GM10248 (cell line): ENCODE measurements around the gene FAM83B.

Experiments
- CTCF ChIA-PET: fragments of 300-600 bp; sonication (Branson Sonifier 250); formaldehyde crosslinking; extraction: SDS; loops from one replicate; lab custom pipeline; 2021; ENCODE audit warnings: antibody characterized with exemption; lab: Yijun Ruan, JAX
- POLR2A ChIA-PET: fragments of 350-650 bp; sonication (Branson Sonifier 250); formaldehyde crosslinking; extraction: SDS; loops from one replicate; lab custom pipeline; 2020; ENCODE audit warnings: antibody characterized with exemption; lab: Yijun Ruan, JAX
- DNase-seq: peaks from one replicate; pipeline ENCODE4 v3.0.0; 2012; ENCODE audit errors: extremely low spot score
- TF ChIP-seq, protein P1 (sequence below): IDR thresholded peaks from 2 replicates; pipeline ENCODE4 v1.5.1; 2012; ENCODE audit warnings: mild to moderate bottlenecking, low read depth; ENCODE audit errors: extremely low read depth, missing control alignments, control extremely low read depth

FAM83B gene

DNA sequence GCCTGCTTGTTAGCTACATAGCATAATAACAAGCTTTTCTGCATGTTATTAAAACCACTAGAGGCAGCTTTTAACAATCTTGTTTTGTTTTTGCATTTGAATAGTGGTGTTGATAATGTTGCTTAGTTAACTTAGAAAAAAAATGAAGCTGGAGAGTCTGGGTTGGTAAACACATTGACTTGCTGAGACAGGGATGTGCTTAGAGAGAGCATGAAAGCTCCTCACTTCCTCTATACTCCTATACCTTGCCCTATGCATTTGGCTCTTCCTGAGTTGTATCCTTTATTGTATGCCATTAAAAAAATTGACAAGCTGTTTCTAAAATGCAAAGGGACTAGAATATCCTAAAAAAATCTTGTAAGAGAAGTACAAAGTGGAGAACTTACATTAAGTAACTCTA is 13.6 kb downstream of the FAM83B start:
- POLR2A ChIA-PET: no interaction called here
- TF ChIP-seq, protein P1, sequence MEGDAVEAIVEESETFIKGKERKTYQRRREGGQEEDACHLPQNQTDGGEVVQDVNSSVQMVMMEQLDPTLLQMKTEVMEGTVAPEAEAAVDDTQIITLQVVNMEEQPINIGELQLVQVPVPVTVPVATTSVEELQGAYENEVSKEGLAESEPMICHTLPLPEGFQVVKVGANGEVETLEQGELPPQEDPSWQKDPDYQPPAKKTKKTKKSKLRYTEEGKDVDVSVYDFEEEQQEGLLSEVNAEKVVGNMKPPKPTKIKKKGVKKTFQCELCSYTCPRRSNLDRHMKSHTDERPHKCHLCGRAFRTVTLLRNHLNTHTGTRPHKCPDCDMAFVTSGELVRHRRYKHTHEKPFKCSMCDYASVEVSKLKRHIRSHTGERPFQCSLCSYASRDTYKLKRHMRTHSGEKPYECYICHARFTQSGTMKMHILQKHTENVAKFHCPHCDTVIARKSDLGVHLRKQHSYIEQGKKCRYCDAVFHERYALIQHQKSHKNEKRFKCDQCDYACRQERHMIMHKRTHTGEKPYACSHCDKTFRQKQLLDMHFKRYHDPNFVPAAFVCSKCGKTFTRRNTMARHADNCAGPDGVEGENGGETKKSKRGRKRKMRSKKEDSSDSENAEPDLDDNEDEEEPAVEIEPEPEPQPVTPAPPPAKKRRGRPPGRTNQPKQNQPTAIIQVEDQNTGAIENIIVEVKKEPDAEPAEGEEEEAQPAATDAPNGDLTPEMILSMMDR: no peak
- no peak for DNase-seq
- CTCF ChIA-PET: interaction anchor here (1.9 kb wide), 1 partner anchor 12 kb away, joined by 8 read pairs; no protein-coding TSS in a partner anchor

DNA sequence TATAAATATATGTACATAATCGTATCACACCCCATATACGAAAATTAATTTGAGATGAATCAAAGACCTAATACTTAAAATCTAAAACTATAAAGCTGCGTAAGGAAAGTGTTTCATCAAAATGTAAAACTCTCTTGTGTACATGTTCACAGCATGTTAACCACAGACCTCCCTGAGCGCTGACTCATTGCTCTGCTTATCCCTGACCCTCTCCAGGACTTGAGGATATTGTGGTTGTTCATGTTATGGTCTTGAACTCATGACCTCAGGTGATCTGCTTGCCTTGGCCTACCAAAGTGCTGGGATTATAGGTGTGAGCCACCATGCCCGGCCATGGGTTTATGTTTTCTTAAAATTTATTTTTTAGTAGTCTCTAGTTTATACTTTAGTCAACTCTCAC is 14.2 kb downstream of the FAM83B start:
- no peak for DNase-seq
- ChIA-PET CTCF (interaction anchor here (1.9 kb wide), 1 partner anchor 12 kb away, joined by 8 read pairs; no protein-coding TSS in a partner anchor), POLR2A (no interaction called here)
- TF ChIP-seq, protein P1: no peak

DNA sequence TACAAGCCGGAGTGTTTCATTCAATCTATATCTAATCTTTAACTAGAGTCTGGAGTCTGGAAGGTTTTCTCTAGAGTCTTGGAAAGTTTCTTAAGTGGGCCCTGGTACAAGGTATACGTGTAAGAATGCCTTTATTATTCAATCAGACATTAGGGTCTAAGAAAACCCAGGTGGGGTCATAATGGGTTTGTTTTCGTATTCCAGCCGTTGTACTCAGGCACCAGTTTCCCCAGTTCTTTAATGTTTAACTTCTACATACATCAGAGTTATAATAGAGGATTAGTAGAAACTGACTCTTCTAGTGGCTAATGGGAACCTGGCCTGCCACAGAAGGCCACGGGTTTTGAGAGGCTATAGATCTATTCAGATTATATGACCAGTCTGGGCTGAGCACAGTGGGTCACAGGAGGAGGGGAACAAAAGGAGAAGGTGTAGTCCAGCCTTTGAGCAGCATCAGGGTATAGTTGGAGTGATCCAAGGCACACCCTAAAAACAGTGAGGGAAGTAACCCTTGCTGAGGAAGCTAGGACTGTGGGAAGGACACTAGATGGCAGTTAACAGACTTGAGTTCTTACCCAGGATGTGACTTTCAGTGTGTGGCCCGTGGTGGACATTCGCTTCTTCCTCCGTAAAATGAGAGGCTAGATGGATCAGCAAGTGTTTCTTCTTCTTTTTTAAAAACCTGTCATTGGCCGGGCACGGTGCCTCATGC is 15.5 kb downstream of the FAM83B start:
- ChIA-PET CTCF (interaction anchor here (0.8 to 1.0 kb wide), 2 partner anchors 9 to 10 kb away, joined by 3 to 4 read pairs; no protein-coding TSS in a partner anchor), POLR2A (no interaction called here)
- DNase-seq: no peak
- TF ChIP-seq, protein P1: no peak

DNA sequence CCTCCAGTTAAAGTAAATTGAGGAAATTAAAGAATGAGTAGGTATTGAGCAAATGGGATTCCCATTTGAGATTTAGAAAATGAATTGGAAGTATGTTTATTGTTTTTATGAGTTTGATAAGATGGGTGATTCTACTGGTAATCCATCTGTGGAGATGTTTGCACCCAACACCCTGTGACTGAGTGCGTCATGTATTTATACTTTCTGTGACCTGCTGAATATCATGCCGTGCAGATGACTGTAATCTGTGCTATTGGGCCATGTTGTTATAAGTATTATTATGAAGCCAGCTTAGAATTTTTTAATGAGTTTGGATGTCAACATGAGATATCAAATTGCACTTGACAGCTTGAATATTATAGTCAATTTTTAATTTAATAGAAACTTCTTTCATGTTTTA is 17.7 kb downstream of the FAM83B start:
- CTCF ChIA-PET: interaction anchor here (1.3 kb wide), 1 partner anchor 9 kb away, joined by 3 read pairs; no protein-coding TSS in a partner anchor
- POLR2A ChIA-PET: no interaction called here
- no peak for DNase-seq
- TF ChIP-seq, protein P1: no peak

DNA sequence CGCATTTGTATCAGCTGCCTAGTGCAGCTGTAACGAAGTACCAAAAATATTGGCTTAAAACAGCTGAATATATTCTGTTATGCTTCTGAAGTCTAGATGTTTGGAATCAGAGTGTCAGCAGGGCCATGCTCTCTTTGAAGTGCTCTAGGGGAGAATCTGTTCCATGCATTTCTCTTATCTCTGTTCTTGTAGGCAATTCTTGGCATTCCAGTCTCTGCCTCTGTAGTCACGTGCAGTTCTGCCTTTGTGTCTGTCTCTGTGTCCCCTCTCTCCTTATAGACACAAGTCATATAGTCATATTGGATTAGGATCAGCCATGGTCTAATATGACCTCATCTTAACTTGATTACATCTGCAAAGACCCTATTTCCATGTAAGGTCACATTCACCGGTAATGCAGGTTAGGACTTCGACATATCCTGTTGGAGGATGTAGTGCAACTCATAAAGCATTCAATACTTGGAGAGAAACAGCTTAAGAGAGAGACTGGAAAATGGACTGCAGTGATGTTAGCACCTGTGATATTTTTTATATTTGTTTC is 18.6 kb downstream of the FAM83B start:
- POLR2A ChIA-PET: no interaction called here
- TF ChIP-seq, protein P1: no peak
- no peak for DNase-seq
- CTCF ChIA-PET: interaction anchor here (1.3 kb wide), 1 partner anchor 10 kb away, joined by 3 read pairs; no protein-coding TSS in a partner anchor

DNA sequence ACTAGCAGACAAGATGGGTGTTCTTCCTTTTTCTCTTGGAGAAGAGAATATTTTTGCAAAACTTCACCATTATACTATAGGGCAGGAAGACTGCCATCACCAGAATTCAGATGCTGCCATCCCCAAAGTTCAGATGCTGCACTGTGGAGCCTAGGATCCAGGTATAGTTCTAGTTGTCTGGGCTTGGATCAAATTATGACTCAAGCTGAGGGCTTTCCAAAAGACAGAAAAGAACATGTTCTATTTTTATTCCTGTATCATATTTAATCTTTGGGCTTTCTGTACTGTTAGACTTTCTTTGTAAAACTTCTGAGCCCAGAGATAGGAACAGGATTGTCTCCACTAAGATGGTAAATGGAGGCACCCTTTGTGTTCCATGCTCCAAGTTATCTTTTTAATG is 22.0 kb downstream of the FAM83B start:
- TF ChIP-seq, protein P1: no peak
- POLR2A ChIA-PET: no interaction called here
- CTCF ChIA-PET: no interaction called here
- DNase-seq: no peak
